Measurements from ENCODE around the gene FBXO36.
A peak's percentile ranks its signal among the peaks of the same experiment; 100 is the strongest.

FBXO36 gene

DNA sequence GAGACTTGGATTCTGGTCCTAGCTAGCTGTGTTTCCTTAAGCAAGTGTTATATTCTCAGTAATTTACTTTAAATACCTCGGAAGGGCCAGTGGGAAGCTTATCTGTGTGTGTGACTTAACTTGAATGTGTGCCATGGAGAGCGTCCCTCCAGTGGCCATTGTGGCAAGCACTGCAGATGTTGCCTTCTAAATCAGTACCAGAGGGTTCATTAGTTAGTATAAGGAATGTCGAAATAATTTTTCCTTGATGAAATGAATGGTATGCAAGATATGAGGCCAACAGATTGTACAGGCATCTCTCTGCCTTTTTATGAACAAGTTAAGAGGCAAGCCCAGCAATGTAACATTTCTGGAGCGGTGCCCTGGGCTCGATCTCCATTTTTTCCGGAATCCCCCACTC, 52.0 kb downstream of the FBXO36 start:
- DNase-seq: no peak

DNA sequence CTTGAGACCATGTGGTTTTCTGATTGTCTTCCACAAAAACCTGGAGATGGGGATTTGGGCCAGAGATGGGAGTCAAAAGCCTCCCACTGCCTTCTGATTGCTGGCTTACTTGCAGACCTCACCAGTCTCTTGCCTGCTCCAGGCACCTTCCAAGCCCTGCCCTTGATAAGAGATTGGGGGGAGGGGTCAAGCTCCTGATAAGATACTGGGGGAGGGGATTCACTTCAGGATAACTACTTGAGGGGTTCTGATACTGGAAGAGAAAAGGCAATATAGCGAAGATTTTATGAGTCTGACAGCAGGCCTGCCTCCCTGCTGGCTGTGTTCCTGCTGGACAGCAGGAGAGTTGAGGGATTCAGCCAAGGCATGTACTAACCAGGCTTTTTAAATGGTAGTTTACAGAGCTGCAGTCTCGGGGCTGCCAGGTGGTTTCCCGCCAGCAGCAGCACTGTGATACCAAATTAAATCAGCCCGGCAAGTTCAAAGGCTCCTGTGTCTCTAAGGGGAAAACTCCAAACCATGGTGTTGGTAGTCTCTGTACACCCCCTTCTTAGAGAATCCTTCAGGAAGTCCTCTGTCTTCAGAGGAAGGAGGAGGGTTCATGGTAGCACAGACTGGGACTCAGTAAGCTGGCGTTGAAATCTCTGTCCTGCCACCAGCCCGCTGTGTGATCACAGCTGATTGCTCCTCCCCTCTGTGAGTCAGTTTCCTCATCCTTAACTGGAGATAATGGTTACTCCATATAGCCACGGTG, 58.3 kb downstream of the FBXO36 start:
- no peak for DNase-seq

DNA sequence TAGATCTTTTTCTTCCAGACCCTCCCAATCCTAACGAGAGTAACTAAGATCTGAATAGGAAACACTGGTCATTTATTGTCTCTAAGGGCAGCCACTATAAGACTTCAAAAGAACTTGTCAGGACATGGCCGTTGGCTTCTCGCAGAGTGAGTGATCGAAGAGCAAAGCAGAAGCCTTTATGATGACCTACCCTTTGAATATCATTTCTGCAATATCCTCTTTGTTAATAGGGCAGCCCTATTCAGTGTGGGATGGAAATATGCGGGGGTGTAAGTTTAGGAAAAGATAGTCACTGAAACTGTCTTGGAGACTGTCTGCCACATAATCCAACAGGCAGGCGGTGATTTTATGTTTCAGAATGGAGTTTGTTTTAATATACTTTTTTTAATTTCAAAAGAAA, 70.9 kb downstream of the FBXO36 start:
- DNase-seq: no peak

DNA sequence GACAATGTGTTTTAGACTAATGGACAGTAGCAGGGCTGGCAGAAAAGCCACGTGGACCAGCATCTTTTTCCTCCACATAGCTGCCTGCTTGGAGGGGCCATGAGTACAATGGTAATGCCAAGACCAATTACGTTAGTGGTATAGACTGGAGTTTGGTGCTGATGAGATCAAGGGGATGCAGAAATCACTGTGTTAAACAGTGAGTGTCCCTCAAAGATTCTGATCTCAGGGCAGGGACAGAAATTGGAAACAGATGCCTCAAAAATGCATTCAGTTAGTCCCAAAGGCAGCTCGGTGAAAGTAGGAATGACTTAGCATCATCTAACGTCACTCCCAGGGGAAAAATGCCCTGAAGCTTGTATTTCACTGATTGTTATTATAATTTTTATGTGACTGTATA, 74.0 kb downstream of the FBXO36 start:
- DNase-seq: no peak

DNA sequence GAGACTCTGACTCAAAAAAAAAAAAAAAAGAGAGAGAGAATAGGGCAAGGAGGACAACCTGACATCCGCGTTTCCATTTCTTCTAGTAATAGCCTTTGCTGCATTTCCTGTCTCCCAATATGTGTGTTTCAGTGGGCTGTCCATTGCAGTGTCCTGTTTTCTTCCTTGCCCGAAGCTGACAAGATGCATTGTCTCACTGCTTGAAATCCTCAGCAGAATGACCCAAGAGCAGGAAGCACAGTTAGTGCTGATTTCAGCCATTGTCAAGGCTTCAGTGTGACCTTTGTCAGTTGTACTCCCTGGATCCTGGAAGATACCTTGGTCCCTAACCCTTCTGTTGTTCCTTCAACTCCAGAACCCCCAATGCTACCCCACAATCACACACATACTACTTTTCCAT, 75.3 kb downstream of the FBXO36 start:
- DNase-seq: no peak

DNA sequence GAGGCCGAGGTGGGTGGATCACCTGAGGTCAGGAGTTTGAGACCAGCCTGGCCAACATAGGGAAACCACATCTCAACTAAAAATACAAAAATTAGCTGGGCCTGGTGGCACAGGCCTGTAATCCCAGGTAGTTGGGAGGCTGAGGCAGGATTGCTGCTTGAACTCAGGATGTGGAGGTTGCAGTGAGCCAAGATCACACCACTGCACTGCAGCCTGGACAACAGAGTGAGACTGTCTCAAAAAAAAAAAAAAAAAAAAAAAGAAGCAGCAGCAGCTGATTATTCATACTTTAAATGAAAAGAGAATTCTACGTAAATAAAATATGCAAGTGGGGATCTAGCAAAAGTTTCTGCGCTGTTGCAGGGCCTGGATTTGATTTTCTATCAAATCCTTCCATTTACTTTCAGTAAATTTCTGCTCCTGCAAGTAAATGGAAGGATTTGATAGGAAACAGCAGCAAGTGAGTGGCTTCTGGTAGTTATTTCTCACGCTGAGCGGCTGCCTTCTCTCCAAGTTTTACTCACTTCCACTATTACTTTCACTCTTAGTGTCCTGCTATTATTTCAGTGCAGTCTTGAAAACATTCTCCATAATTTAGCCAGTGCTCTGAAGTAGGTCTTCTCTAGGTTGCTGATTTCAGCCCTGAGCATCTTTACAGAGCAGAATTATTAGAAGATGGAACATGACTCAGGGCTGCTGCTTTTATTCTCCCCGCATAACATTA, 78.0 kb downstream of the FBXO36 start:
- no peak for DNase-seq

DNA sequence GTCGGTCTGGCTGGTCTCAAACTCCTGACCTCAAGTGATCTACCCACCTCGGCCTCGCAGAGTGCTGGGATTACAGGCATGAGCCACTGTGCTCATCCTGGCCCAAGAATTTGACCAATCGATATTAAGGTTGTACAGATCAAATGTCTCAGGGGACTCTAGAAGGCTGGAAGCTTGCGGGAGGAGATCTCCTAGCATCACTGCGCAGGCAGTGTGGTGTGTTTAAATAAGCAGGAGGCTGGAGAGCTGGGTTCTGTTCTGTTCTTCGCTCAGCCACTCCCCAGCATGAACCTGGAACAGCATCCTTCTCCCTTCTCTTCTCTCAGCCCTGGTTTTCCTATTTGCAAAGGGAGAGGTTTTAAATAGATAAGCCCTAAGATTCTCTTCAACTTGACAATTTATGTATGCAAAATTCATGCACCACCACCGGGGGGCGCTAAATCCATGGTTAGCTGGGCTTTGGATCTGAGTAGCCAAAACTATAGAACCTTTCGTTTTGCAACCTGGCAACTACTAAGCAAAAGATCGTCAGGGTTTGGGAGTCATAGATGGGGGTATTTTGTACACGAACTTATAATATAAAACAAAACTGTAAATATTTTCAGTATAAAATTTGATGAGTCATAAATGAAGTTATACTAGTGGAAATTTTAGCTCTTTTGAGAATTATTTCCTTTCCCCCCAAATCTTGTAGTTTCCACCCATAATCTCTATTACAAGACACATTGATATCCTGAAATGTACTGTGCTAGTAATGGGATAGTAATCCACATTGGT, 85.8 kb downstream of the FBXO36 start:
- DNase-seq: peak; percentile 69

DNA sequence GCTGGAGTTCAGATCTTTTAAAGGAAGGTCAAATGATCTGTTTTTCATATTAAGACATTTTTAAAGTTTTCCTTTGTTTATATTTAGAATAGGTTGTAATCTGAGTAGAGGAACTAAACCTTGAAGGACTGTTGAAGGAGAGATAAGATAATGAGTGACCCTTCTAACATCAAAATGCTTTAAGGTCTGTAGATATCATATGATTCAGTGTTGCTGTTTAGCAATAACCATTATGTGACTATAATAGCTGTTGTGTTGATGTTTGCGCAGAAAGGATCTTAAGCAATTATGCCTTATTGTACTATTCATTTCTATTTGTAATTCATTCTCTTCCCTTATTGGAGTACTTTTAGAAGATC, 86.4 kb downstream of the FBXO36 start:
- DNase-seq: no peak

DNA sequence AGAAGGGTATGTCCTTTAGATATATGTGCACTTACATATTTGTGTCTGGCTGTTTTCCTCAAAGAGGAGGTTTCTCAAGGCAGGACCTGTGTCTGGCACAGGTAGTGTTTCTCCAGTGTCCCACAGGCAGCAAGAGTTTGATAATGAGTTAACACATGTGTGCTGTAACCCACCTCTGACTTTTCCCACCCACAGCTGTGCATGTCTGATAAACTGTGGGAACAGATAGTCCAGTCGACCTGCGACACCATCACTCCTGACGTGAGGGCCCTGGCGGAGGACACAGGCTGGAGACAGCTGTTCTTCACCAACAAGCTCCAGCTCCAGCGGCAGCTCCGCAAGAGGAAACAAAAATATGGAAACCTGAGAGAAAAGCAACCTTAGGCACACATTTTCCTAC, 88.2 kb downstream of the FBXO36 start:
- DNase-seq: no peak

DNA sequence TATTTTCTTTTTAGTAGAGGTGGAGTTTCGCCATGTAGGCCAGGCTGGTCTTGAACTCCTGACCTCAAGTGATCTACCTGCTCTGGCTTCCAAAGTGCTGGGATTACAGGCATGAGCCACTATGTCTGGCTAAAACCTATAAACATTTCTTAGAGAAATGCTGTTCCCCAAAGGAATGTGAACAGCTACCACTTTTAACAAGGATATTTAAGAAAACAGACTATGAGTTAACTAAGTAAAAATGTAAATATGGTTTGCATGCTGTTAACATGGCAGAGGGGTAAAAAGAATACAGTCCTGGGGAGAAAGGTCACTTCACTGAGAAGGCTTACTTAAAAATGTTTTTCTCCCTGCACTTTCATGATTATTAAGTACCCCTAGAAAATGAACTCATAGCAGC, 89.3 kb downstream of the FBXO36 start:
- DNase-seq: no peak

DNA sequence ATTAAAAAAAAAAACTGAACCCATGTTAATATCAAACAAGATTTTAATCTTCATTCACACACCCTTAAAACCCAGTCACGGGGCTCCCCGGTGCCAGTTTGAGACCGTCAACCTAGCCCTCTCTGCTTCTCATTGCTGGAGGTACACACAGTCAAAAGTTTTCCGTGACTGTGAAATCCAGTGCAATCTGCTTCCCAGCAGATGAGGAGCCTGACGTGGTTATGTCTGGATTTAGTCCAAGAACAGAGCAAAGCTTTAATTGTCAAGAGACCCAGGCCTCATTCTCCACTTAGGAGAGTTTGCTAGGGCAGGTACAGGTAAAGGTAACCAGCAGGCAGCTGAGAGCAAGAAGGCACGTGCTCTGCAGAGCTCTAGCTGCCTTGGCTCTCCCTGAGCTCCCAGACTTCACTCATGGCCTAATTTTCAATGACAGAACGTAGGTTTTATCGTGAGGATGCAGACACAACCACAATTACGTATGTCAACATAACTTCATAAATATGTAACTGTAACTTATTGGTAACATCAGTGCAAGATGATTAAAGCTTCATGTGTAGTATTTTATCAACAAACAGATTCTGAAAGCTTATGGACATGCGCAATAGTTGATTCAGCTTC, 90.1 kb downstream of the FBXO36 start:
- DNase-seq: no peak

DNA sequence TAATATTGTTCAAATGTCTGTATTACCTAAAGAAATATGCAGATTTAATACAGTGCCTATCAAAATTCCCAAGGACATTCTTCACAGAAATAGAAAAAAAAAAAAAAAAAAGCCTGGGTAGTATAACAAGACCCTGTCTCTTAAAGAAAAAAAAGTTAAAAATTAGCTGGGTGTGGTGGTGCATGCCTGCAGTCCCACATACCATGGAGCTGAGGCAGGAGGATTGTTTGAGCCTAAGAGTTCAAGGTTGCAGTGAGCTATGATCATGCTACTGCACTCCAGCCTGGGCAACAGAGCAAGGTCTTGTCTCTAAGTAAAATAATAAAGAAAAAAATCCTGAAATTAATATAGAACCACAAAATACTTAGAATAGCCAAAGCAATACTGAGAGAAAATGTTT, 94.5 kb downstream of the FBXO36 start:
- no peak for DNase-seq

DNA sequence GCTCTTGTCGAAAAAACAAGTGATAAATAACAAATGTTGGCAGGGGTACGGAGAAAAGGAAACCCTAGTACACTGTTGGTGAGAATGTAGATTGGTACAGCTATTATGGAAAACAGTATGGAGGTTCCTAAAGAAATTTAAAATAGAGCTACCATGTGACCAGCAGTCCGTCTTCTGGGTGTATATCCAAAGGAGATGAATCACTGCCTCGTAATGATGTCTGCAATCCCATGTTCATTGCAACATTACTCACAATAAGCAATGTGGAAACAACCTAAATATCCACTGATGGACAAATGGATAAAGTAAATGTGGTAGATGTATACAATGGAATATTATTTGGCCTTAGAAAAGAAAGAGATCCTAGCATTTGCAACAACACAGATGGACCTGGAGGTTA, 95.8 kb downstream of the FBXO36 start:
- DNase-seq: no peak

DNA sequence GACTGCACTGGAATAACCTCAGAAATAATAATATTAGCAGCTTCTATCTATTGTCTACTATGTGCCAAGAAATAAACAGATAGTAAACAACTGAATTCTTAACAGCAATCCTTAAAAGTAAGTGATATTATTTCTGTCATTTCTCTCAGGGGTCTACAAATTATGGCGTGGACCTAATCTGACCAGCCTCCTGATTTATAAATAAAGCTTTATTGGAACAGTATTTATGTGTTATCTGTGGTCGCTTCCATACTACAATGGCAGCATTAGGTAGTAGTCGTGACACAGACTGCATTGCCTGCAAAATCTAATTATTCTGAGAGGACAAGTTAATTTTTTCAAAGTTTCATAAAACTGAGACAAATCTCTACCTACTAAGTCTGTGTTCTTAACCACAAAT, 97.4 kb downstream of the FBXO36 start:
- no peak for DNase-seq

DNA sequence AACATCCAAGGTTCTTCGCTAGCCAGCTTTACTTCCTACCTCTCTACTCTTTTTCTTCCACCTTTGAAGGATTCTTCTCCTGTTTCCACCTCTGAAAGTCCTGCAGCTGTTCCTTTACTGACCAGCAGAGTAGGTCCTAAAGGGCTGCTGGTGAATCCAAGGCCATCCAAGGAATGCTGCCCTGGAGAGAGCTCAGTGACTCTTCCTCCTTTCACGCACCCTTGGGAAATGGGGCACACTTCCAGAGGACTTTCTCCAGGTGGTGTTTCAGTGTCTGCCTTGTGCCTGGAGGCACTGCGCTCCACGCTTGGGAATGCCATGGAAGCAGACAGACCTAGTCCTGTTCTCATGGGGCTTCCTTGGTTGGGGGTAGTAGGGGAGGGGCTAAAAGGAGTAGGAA, 101.0 kb downstream of the FBXO36 start:
- no peak for DNase-seq

DNA sequence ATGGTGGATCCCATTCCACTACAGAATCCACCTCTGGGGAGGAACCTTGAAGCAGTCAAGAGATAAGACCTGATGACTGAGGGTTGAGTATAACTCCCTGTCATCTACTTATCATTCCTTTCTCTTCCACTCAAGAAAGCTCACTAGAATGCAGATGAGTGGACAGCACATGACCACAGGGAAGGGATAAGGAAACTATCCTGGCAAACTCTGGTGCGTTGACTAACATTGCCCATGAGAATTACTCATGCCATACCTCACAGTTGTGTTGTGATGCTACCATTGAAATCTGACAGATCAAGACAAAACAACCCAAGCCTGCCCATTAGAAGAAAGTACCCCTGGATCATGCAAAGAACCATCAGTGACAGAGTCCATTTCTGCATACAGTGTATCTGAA, 119.9 kb downstream of the FBXO36 start:
- no peak for DNase-seq

DNA sequence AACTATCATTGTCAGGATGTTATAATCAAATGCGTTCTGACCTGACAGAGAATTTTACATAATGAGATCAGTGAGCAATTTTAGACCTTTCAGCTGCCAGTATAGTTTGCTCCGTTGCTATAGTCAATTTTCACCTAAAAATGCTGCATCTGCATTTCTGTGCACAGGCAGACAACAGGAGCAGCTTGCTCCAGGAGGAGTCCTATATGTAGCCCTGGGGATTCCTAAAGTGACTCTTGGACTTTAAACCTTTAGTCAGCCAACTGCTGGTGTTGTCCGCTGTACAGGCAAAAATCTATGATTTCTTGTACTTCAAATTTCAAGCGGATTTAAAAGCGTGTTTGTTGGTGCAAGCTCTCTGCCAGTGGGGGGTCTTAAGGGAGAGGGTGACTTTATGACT, 120.7 kb downstream of the FBXO36 start:
- DNase-seq: no peak

DNA sequence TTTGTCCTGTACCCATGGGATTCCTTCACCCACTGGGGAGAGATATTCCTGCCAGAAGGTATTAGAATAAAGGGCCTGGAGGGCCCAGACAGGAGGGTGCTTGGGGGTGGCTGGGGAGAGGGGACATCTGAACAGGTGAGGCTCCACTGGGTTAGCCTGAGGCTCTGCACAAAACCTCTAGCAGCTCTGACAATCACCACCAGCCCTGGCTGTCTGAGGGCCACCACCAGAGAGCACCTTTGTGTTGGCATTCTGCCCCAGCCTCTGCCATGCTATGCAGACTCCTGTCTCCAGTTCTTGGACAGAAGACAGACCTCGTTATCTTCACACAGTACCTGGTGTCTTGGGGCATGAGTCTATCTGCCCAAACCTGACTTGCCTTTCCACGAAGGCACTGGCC, 121.2 kb downstream of the FBXO36 start:
- no peak for DNase-seq

DNA sequence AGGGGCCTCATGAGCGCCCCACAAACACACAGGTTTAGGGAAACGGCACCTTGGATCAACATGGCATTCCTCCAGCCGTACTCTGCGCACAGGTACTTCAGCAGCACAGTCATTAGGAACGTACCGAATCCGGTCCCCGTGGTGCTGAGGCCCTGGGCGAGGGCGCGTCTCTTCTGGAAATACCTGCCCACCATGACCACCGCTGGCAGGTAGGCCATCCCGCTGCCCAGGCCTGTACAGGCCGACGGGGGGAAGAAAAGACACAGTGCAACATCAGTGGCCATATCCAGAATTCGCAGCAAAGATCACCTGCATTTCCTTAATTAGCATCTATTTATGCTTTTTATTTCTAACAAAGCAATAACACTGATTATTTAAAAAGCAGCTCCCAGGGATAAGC, 124.2 kb downstream of the FBXO36 start:
- DNase-seq: no peak

DNA sequence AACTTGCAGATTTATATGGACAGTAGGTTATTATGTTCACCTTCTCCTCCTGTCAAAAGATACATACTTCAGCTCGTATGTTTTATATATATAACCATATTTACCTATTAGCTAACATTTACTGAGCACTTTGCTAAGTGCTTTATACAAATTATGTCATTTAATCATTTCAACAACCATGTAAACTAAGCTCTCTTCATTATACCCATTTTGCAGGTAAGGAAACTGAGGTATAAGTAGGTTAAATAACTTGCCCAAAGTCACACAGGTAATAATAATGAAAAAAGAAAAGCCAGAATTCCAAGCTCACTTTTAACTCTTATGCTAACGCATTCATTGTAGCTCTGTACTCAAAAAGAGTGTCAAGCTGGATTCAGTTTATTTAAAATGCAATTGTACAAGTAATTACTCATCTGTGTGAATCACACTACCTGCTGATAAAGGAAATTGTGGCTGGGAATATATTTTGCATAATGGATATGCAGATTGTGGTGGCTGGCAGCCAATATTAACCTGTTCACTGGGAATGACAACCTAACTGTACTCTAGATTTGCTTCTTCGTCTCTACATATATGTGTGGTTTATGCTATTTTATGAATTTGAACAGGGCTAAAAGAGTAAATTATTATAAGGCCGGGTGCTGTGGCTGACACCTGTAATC, 125.8 kb downstream of the FBXO36 start:
- no peak for DNase-seq

DNA sequence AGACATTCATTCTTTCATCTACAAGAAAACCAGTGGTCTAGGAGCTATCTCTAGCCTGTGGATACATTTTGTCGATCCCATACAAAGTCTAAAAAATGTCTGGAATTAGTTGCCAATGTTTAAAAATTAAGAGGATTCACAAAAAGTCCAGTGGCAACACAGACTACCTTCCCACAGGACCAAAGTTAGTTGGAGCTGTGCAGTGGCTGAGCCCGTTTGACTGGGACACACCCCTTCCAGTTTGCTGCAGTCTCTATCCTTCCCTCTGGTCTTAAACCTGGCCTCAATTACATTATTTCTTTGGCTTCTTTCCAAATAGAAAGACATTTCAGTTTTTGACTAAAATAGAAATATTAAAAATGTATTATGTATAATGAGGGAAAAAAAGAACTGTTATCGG, 127.8 kb downstream of the FBXO36 start:
- no peak for DNase-seq

DNA sequence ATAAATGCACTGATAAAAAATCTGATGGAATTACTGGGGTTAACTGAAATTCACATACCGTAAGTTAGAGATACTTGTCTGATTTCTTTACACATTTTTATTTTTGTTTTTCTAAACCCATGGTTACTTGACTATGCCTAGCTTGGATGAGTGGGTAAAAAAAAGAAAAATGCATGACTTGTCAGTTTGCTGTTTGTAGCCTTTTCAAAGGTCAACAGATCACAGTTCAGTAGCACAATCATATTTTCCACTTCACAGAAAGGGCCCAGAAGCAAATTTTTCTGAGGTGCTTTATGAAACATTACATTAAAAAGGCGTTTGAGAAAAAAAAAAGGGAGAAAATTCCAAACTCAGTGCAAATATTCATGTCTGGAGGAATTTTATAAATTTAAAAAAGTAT, 130.0 kb downstream of the FBXO36 start:
- DNase-seq: no peak

Data from activated CD4-positive, alpha-beta T cell treated with anti-CD3 and anti-CD28 coated beads for 1 hour (primary cell).